GM18498 (cell line): ENCODE results near the gene CNTNAP2.

Experiments used
- ATAC-seq: cut with Tn5 transposase; IDR thresholded peaks from one replicate; pipeline ENCODE4 v1.9.1; 2021; ENCODE audit warnings: mild to moderate bottlenecking, moderate library complexity; ENCODE audit not compliant: unreplicated experiment

The CNTNAP2 gene

DNA sequence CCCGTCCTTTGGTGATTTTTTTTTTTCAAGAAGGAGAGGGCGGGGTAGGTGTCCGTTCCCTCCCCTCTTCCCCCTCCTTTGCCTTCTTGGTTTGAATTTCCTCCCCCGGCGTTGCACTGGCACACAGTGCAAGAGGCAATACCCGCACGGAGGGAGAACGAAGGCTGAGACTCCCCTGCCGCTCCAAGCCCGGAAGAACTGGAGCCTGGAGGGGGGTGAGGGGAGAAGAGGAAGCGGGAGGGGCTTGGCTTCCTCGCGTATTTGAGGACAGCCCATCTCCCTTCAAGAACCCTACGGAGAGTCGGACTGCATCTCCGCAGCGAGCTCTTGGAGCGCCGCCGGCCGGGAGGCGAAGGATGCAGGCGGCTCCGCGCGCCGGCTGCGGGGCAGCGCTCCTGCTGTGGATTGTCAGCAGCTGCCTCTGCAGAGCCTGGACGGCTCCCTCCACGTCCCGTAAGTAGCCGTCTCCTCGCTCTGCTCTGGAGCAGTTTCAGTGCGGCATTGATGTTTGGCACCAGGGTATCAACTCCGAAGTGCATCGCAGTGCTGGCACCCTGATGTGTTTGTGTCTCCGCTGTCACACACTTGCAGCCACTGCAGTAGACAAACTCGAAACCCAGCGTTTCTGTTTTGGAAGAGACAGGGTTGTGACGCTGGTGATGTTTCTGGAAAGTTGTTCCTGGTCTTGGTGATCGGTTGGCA, at the start of gene CNTNAP2:
TSS of gene CNTNAP2 (plus strand) at position 281 of the 702 bp plus-strand sequence. CDS start at position 357, 76 bp downstream.
- no peak for ATAC-seq

DNA sequence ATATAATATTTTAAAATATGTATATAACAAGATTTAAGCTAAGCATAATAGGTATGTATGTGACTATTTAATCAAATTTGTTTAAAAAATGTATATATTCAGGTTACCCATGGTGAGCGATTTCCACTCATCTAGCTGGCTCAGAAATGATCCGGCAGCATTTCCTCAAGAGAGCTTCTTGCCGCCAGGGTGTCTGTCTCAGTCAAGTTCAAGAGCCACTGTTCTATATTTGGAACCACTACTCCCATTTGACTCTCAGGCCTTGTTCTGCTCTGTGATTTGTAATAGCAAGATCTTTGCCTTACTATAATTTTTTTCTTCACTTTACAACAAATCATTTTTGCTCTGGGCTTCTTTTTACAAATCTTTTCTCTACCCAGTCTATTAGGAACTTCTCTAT, 48.7 kb upstream of the CNTNAP2 start:
- ATAC-seq = no peak

DNA sequence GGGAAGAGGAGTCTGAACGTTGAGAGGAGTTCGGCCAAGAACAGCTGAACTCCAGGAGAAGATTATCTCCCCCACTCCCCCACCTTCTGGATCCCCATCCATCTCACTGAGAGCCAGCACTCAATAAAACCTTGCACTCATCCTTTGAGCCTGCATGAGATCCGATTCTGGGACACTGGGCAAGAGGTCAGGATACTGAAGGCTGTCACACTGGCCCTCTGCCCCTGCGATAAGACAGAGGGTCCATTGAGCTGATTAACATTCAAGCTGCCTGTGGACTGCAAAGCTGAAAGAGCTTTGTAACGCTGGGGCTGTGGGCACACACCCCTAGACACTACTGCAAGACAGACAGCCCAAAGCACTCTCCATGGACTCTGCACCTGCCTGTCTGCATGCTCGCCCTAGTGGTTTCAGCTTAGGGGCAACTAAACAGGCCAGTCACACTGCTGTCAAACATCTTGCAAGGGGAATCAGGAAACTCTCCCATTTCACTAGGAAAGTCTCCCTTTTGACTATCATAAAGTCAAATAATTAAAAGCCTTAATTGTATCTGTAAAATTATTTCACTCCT, 42.3 kb upstream of the CNTNAP2 start:
- no peak for ATAC-seq

DNA sequence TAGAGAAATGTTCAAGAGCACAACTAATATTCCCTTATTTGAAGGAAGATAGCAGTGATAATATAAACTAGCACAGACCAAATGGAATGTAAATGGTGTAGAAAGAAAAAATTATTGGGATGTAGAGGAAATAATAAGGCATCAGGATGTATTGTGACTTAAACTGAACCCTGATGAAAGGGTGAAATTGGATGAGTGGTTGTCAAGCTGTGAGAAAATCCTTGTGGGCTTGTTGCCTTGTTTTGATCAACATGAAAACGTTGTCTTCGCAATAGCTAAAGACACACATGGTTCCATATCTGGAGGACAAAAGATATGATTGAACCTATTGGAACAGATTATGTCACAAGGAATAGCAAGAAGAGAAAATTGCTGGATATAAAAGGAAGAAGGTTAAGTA, 40.3 kb upstream of the CNTNAP2 start:
- ATAC-seq = no peak

DNA sequence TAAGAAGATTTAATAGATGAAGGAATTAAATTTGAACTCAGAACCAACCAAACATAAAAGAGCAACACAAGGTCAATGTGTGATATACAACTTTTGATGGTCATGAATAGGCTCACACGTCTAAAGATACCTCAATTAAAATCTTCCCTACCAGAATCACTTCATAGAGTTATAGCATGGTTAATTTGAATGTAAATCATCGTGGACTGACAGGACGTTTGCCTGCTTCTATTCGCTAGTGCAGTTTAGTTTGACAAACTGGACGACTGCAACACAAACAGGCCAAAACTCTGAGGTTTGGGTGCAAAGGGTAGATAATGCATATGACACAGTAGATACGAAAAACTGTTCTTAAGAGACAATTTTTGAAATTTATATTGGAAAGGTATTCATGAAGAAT, 32.5 kb upstream of the CNTNAP2 start:
- no peak for ATAC-seq

DNA sequence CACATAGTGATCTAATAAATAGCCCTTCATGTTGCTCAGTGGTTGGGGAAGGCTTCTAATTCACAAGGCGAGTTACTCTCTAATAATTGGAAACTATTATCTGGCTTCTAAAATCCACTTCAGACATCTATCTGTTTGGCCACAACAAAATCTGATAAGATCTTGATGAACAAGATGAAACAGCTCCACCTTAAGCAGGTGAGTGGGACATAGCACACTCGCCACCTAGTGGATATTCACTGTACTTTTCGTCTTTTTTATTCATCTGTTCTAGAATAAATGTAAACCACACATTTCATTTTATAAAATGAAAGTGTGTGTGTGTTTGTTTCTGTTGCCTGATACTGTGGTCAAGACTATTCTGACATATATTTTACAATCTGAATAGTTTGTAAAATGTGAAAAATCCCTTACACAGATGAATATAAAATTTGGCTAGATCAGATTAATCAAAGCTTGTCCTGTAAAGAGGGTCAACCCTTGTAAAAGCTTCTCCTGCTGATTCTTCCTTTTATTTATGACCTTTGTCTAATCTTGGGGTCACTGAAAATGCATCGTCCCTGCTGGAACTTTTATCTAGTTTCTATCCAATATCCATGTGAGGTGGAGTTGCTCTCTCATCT, 26.5 kb upstream of the CNTNAP2 start:
- peak; percentile 90 for ATAC-seq

DNA sequence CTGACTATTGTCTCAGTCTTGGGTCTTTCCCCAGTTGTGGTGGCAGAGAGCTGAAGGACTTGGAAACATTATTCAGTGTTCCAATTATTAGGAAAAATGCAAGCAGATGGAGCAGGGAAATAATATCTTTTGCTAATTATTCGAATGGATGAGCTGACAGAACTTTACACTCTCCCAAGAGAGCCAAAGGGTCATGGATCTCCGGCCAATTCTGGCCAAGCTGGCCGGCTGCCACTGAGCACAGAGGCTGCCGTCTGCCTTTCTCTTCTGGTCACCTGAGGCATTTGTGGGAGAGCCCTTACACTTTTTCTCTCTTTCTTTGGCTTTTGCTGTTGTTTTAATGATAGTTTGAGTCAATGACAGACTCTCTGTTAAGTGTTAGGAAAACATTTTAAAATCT, 22.2 kb upstream of the CNTNAP2 start:
- no peak for ATAC-seq

DNA sequence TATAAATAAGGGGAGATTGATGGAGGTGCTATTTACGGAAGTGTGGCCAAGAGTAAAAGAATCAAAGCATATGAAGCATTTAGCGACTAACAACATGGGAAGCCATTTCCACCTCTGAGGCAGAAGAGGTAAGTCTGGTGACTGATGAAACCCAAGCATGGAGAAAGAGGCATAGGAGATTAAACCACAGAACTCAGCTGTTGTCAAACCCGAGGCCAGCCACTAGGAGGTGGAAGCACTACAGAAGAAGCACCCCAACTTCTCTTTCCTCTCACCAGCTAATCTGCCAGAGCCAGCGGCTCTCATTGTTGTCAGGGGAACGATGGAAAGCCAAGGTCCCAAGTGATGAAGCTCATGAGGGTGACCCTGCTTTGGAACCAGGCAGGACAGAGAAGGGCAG, 19.6 kb upstream of the CNTNAP2 start:
- ATAC-seq = no peak

DNA sequence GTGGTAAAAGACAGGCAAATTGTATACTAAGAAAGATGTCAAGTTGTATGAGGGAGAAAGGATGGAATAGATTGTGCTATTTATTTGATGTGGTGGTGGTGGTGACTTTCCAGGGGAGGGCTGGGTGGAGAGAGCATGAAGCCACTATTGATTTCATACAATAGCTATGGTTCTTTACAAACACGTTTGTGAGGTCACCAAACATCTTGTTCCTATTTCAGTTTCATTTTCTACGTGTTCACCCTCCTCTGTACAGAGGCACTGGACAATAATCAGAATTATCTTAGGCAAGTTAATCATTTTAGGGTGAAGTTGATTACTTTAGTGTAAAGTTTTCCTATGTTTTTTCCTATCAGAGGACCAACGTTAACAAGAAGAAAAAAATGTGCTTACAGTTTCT, 10.3 kb upstream of the CNTNAP2 start:
- no peak for ATAC-seq

DNA sequence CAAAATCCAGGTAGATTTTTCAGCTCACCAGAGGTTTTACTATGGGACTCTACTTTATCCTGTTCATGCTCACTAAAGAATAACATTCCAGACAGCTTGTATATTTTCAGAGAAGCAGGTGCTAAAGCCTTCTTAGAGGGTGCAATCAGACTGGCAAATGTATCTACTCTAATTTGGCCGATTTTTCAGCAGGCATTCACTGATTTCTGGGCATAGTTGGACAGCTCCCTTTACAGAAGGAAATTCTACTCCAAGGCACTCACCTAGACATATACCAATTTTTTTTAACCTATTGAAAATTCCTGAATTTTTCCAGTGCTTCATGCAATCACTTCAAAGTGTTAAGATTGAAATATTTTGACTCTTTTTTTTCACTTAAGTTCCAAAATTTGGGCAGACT, 3.8 kb upstream of the CNTNAP2 start:
- no peak for ATAC-seq

DNA sequence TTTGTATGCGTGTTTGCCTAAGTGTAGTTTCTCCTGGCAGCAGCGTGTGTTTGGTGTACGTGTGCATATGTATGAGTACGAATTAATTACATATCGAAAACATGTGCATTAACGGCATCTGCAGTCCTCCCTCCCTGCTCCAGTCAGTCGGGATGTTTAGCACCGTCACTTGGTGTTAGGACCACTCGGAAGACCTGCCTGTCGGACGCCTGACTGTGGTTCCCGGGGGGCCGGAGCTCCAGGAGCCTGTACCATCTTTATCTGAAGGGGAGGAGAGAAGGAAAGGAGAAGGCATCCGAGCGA, 1.1 kb upstream of the CNTNAP2 start:
- no peak for ATAC-seq

DNA sequence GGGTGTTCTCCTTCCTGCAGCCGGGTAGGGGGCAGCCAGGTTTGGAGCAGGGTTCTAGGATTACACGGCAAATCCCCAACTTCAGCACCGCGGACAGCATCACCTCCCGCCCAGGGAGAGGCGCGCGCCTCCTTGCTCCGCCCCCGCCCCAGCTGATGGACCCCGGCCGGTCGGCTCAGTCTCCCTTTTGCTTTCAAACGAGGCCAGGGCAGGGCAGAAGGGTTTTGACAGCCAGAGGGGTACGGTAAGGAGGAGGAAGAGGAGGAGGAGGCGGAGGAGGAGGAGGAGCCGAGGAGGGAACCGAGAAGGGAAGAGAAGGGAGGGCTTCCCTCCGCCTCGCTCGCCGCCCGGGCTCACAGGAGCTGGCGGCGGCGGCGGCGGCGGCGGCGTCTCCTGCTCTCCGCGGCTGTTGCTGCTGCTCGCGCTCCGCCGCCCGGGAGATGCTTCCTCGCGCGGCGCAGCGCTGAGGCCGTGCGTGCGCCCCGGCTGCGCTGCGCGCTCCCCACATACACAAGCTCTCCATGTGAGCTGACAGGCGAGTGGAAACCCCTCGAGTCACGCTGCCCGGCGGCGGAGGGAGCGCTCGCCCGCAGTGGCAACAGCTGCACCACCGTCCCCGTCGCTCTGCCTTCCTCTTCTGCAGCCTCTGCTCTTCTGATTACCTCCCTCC, 615 bp upstream of the CNTNAP2 start:
- ATAC-seq = no peak

DNA sequence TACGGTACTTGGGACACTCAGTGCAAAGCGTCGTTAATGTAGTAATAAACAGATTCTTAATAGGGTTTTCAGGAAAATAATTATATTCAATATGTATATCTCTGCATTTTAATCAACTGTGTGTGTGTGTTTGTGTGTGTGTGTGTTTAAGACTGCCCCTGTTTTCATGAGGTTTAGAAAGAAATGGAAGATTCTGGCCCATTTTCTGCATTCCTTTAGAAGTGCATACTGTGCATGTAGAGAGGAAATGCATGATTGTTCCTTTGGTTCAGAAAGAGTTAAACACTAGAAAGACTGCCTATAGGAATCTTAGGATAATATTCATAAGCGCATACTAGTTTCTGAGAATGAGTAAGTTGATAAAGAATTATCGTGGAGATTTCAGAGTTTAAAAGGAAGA, 975 bp downstream of the CNTNAP2 start:
- ATAC-seq = no peak

DNA sequence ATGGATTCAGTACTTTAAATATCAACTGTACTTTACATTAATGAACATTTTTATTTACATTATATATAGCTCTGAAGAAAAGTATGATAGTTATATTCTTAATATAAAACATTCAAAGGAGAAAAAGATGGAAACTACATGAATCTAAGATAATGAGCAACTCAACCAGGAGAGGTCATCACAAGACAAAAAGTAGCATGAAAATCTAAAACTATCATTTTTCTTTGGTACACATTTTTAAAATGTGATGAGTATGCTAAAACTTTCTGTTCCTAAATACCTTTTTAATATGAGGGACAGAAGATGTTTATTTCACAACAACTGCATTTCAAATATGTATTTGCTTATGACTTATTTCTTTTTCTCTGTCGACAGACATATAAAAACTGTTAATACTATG, 2.4 kb downstream of the CNTNAP2 start:
- no peak for ATAC-seq

DNA sequence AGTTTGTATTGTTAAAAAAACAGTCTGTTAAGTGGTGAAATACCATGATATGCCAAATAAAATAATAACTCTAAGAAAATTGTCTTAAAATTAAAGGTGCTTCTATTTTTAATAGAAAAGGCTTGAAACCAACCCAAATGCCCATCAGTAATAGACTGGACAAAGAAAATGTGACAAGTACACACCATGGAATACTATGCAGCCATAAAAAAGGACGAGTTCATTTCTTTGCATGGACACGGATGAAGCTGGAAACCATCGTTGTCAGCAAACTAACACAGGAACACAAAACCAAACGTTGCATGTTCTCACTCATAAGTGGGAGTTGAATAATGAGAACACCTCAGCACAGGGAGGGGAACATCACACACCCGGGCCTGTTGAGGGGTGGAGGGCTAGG, 7.1 kb downstream of the CNTNAP2 start:
- ATAC-seq = no peak

DNA sequence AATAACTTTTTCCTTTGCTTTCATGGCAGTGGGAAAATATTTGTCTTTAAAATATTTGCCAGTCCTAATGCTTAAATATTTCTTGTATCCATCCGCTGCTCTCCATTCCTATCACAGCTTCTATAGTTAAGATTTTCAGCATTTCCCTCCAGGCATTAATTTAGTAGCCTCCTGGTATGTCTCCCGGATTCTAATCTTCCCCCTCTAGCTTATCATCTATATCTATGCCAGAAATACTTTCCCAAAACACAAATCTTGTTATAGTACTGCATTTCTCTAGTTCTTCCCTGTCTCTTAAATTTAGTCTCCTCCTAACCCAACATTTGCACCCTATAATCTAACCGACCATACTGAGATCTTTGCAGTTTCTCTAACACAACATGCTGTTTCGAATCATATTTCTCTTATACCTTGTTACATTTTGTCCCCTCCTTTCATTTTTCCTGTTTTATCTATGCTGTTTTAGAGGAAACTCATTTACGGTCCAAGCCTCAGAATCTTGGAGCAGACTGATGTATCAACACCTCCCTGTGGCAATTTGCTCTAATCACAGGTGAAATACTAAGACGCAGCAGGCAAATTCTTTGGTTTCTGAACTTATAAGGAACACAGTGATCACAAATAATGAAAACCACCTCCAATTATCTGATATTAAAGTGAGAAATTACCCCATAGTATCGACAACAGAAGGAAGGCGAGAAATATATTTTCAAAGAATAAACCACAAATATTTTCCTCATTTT, 10.3 kb downstream of the CNTNAP2 start:
- ATAC-seq = no peak

DNA sequence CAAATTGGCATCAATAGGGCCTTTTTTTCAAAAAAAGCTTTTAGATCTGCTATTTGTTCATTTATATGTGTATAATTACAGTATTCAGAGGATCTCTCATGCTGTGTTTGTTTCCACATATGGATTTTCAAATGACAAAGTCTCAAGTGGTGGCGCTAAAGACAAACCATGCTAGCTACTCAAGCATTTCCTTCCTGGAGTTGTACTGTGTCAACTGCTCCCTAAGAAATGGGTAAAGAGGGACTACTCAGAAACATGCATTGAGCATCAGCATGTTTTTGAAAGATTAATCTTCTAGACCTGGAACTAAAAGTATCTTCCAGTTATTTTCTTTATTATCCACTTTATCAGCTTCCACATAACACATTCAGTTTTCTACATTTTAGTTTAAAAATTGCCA, 12.7 kb downstream of the CNTNAP2 start:
- ATAC-seq = no peak

DNA sequence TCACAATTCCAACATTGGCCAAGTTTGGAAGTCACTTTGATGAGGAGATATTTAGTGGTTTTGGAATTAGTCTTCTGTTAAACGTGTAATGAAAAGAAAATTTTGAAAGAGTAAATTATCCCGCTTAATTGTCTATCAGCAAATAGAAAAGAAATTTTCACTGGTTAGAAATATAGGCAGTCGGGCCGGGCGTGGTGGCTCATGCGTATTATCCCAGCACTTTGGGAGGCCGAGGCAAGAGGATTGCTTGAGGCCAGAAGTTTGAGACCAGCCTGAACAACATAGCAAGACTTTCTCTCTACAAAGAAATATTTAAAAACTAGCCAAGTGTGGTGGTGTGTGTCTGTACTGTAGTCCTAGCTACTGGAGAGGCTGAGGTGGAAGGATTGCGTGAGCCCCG, 13.4 kb downstream of the CNTNAP2 start:
- ATAC-seq = no peak

DNA sequence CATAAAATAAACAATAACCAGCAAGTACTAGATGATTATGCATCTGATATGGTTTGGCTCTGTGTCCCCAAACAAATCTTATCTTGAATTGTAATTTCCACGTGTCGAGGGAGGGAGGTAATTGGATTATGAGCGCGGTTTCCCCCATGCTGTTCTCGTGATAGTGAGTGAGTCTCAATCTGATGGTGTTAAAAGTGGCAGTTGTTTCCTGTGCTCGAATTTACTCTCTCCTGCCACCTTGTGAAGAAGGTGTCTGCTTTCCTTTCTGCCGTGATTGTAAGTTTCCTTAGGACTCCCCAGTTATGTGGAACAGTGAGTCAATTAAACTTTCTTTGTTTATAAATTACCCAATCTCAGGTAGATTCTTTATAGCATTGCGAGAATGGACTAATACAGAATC, 15.1 kb downstream of the CNTNAP2 start:
- no peak for ATAC-seq

DNA sequence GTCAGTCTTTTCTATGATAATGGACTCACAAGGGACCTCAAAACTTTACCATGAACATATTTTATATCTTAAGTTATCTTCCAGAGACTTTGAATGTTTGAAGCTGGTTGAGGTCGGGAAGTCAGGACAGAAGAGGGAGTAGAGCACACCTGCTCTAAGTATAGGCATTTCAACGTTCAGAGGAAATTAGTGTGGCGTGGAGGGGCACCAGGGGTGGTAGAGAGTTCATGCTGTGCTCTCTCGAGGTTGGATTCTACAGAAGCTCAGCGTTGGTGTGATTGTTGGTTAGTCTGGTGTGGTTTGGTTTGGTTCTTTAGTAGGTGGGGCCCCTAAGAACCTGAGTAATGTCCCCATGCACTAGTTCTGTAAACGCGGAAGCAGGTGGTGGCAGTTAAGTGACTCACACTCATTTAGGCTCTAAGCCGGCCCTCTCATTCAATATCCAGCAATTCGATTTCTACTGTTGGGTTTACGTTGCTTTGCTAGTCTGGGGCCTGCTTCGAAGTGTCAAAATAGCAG, 19.8 kb downstream of the CNTNAP2 start:
- no peak for ATAC-seq

DNA sequence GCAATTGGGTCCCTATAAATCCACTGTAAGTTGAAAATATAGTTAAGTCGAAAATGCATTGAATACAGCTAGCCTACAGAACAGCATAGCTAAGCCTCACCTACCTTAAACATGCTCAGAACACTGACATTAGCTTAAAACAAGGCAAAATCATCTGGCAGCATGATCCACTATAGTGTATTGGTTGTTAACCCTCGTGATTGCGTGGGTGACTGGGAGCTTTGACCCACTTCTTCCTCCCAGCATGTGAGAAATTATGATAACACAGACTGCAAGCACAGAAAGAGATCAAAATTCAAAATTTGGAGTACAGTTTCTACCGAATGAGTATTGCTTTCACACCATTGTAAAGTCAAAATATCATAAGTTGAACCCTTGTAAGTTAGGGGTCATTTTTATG, 22.3 kb downstream of the CNTNAP2 start:
- no peak for ATAC-seq
